MCF 10A (cell line): ENCODE data around the gene ELMO2. TPM values are rescaled to one million over a fixed set of nuclear protein-coding genes. Genes with fewer than 3 reads are reported as not detected.
A peak's percentile ranks its signal among the peaks of the same experiment; 100 is the strongest.

ENCODE experiments used
- Bru-seq: library from RNA; stranded (reverse); fragments of 400-500 nt; gene quantifications from one replicate; lab custom pipeline; 2021; lab: Mats Ljungman, UMichigan
- BruChase-seq, 2 experiments: library from RNA; stranded (reverse); fragments of 400-500 nt; gene quantifications; one replicate each; lab custom pipeline; 2021; lab: Mats Ljungman, UMichigan
- BruUV-seq: library from RNA; stranded (reverse); fragments of 400-500 nt; replicated peaks from 2 replicates; lab custom pipeline; 2021; lab: Mats Ljungman, UMichigan
- CTCF ChIA-PET: fragments of 300-600 bp; sonication (Branson Sonifier 250); formaldehyde crosslinking; extraction: SDS; loops from one replicate; lab custom pipeline; 2021; ENCODE audit warnings: antibody characterized with exemption, inconsistent platforms; lab: Yijun Ruan, JAX
- POLR2A ChIA-PET: fragments of 300-600, 350-650 bp; sonication (Branson Sonifier 250); formaldehyde crosslinking; extraction: SDS; loops from one replicate; lab custom pipeline; 2020; ENCODE audit warnings: antibody characterized with exemption, inconsistent platforms; lab: Yijun Ruan, JAX
- DNase-seq: peaks from one replicate; pipeline ENCODE4 v3.0.0-alpha.2; 2018; ENCODE audit not compliant: unreplicated experiment
- H3K27ac Mint-ChIP-seq: one replicate; pipeline ENCODE4 v1.8.0; 2022; ENCODE audit warnings: mild to moderate bottlenecking, low read depth, mixed read lengths; ENCODE audit not compliant: unreplicated experiment
- H3K27me3 Mint-ChIP-seq: one replicate; pipeline ENCODE4 v1.8.0; 2022; ENCODE audit warnings: mixed read lengths; ENCODE audit not compliant: insufficient read depth, unreplicated experiment
- H3K36me3 Mint-ChIP-seq: one replicate; pipeline ENCODE4 v1.8.0; 2022; ENCODE audit warnings: mild to moderate bottlenecking, moderate library complexity, mixed read lengths; ENCODE audit not compliant: insufficient read depth, unreplicated experiment
- H3K4me1 Mint-ChIP-seq: one replicate; pipeline ENCODE4 v1.8.0; 2022; ENCODE audit warnings: mixed read lengths; ENCODE audit not compliant: insufficient read depth, unreplicated experiment
- H3K4me3 Mint-ChIP-seq: one replicate; pipeline ENCODE4 v1.8.0; 2022; ENCODE audit warnings: mild to moderate bottlenecking, moderate library complexity, mixed read lengths; ENCODE audit not compliant: unreplicated experiment
- H3K9me3 Mint-ChIP-seq: one replicate; pipeline ENCODE4 v1.8.0; 2022; ENCODE audit warnings: mixed read lengths; ENCODE audit not compliant: unreplicated experiment
- CTCF ChIP-seq: fragments of 200-600 bp; IDR thresholded peaks from one replicate; pipeline ENCODE4 v1.8.0; 2022; ENCODE audit warnings: antibody characterized with exemption, mild to moderate bottlenecking; ENCODE audit not compliant: unreplicated experiment
- intact Hi-C: fragments of 100-400 bp; cut with micrococcal nuclease; formaldehyde crosslinking; loops from 2 replicates; pipeline ENCODE4 v1.14.1; 2022
- long read RNA-seq: library from polyadenylated mRNA; stranded (forward); transcript quantifications from one replicate; pipeline ENCODE4 v2.0.0, GENCODE V29; 2022
- total RNA-seq: library from RNA; stranded (reverse); gene quantifications from 2 replicates; pipeline ENCODE4 v1.2.3, GENCODE V29; 2022

Gene ELMO2
- total RNA-seq, result 21.1 and 31.7 TPM in 2 replicates
- Bru-seq, nascent RNA, result percentile 57 among the genes with signal in this experiment
- percentile 64 among the genes with signal in this experiment for BruChase-seq, experiment 1, labeled RNA remaining after a 6-hour chase
- BruChase-seq, experiment 2, labeled RNA remaining after a 2-hour chase, result percentile 63 among the genes with signal in this experiment
- long read RNA-seq, transcript ELMO2-204 (21 exons, 3,574 nt), result major isoform, 11 of 46 reads
- long read RNA-seq, transcript ELMO2-201 (22 exons, 3,669 nt), result minor isoform, 9 of 46 reads
- long read RNA-seq, partial matches to known transcripts, result 2 of 46 reads
- long read RNA-seq, other reads (novel, unspliced or antisense), result 21 of 46 reads

GRCh38 chr20:46406200-46406985 is at the start of gene ELMO2:
Gene ELMO2 (minus strand): TSS chr20:46406615. CDS start chr20:46394482, 12,133 bp downstream.
- Mint-ChIP-seq H3K36me3 (no peaks in the 10 kb centered on the region), H3K27me3 (no peaks in the 10 kb centered on the region), H3K4me1 (peaks cover 25% of the 10 kb centered on the region), H3K4me3 (peak within 1 kb of the TSS; percentile 90), H3K27ac (peak within 1 kb of the TSS; percentile 67), H3K9me3 (no peaks in the 10 kb centered on the region)
- TF ChIP-seq CTCF, result no peak
- POLR2A ChIA-PET, result interaction anchor here (0.5 to 3.2 kb wide), 18 partner anchors 14 to 1364 kb away, joined by 3 to 56 read pairs (median 4); partner anchors contain the start of genes DNTTIP1 and WFDC3
- intact Hi-C loops, result no loop called here
- no TSS peak for BruUV-seq
- CTCF ChIA-PET, result interaction anchor here (0.5 to 2.0 kb wide), 14 partner anchors 11 to 392 kb away, joined by 3 to 7 read pairs (median 4); no protein-coding TSS in a partner anchor
- peak; percentile 97 for DNase-seq

GRCh38 chr20:46455729-46456128 is 49.3 kb upstream of the ELMO2 start:
- no peaks in the 10 kb centered on the region for H3K9me3 Mint-ChIP-seq
- intact Hi-C loops, result no loop called here
- H3K4me1 Mint-ChIP-seq, result no peaks in the 10 kb centered on the region
- ChIA-PET CTCF (interaction anchor here (0.6 kb wide), 1 partner anchor 227 kb away, joined by 3 read pairs; no protein-coding TSS in a partner anchor), POLR2A (interaction anchor here (0.6 kb wide), 1 partner anchor 11 kb away, joined by 3 read pairs; no protein-coding TSS in a partner anchor)
- no TSS peak for BruUV-seq
- no peaks in the 10 kb centered on the region for H3K36me3 Mint-ChIP-seq
- H3K27me3 Mint-ChIP-seq, result no peaks in the 10 kb centered on the region
- DNase-seq, result no peak
- H3K4me3 Mint-ChIP-seq, result no peak overlapping the region
- H3K27ac Mint-ChIP-seq, result no peak overlapping the region
- TF ChIP-seq CTCF, result no peak

GRCh38 chr20:46446851-46447250 is 40.4 kb upstream of the ELMO2 start:
- H3K27ac Mint-ChIP-seq, result no peak overlapping the region
- no peak overlapping the region for H3K4me3 Mint-ChIP-seq
- CTCF ChIA-PET, result interaction anchor here (0.7 to 3.6 kb wide), 3 partner anchors 9 to 1451 kb away, joined by 3 to 12 read pairs (median 6); no protein-coding TSS in a partner anchor
- peaks cover 67% of the 10 kb centered on the region for H3K27me3 Mint-ChIP-seq
- intact Hi-C loops, result no loop called here
- no TSS peak for BruUV-seq
- H3K36me3 Mint-ChIP-seq, result no peaks in the 10 kb centered on the region
- no peak for TF ChIP-seq CTCF
- no peaks in the 10 kb centered on the region for H3K9me3 Mint-ChIP-seq
- DNase-seq, result no peak
- POLR2A ChIA-PET, result interaction anchor here (0.7 kb wide), 1 partner anchor 275 kb away, joined by 3 read pairs; no protein-coding TSS in a partner anchor
- peaks cover 4% of the 10 kb centered on the region for H3K4me1 Mint-ChIP-seq
